NCI-H446 (cell line): Measurements from ENCODE around the gene FTCD.
"Not testable (repeated sequence)": the region's sequence is repeated elsewhere in the genome, so short reads cannot be mapped to it uniquely, and the experiment has no call there.

Experiments
- DNase-seq, 2 experiments: peaks; one replicate each; lab custom pipeline; 2025; lab: John Stamatoyannopoulos, UW

The FTCD gene

GRCh38 chr21:46188226-46189212, 33.1 kb upstream of the FTCD start:
- DNase-seq, result no peak

- DNase-seq, result no peak
These were observed 32.4 kb upstream of the FTCD start for GRCh38 chr21:46187814-46188213.

- DNase-seq, result no peak
These were observed 31.9 kb upstream of the FTCD start for GRCh38 chr21:46187261-46187660.

GRCh38 chr21:46185716-46186115, 30.3 kb upstream of the FTCD start:
- no peak for DNase-seq

GRCh38 chr21:46184625-46185555, 29.5 kb upstream of the FTCD start:
- peak; percentile 43 to 62 for DNase-seq

GRCh38 chr21:46183910-46184624, 28.7 kb upstream of the FTCD start, which contains the start of gene SPATC1L:
Gene SPATC1L (minus strand): TSS chr21:46184459. CDS start chr21:46182816, 1,643 bp downstream.
- DNase-seq, result peak; percentile 17 to 64

- DNase-seq, result not testable (repeated sequence)
These were observed 28.0 kb upstream of the FTCD start for GRCh38 chr21:46183337-46183909.

- DNase-seq, result no peak
These were observed 27.4 kb upstream of the FTCD start for GRCh38 chr21:46182548-46183336.

- DNase-seq, result no peak
These were observed 26.7 kb upstream of the FTCD start for GRCh38 chr21:46181953-46182547.

GRCh38 chr21:46181436-46181835, 26.1 kb upstream of the FTCD start:
- no peak for DNase-seq

- DNase-seq, result no peak
These were observed 25.5 kb upstream of the FTCD start for GRCh38 chr21:46180778-46181391.

GRCh38 chr21:46180079-46180722, 24.8 kb upstream of the FTCD start:
- DNase-seq, result no peak

- no peak for DNase-seq
These were observed 24.3 kb upstream of the FTCD start for GRCh38 chr21:46179708-46180078.

- no peak for DNase-seq
These were observed 23.6 kb upstream of the FTCD start for GRCh38 chr21:46178961-46179360.

GRCh38 chr21:46176443-46177129, 21.2 kb upstream of the FTCD start:
- DNase-seq, result not testable (repeated sequence)

GRCh38 chr21:46173573-46173972, 18.2 kb upstream of the FTCD start:
- no peak for DNase-seq

GRCh38 chr21:46172863-46173528, 17.6 kb upstream of the FTCD start:
- no peak for DNase-seq
